ENCODE measurements around the gene RIMOC1. TPM values are rescaled to one million over a fixed set of nuclear protein-coding genes. Genes with fewer than 3 reads are reported as not detected.
A peak's percentile ranks its signal among the peaks of the same experiment; 100 is the strongest.

RIMOC1 gene
- total RNA-seq, 1 donor from 2014 or later: 47.7 TPM

DNA sequence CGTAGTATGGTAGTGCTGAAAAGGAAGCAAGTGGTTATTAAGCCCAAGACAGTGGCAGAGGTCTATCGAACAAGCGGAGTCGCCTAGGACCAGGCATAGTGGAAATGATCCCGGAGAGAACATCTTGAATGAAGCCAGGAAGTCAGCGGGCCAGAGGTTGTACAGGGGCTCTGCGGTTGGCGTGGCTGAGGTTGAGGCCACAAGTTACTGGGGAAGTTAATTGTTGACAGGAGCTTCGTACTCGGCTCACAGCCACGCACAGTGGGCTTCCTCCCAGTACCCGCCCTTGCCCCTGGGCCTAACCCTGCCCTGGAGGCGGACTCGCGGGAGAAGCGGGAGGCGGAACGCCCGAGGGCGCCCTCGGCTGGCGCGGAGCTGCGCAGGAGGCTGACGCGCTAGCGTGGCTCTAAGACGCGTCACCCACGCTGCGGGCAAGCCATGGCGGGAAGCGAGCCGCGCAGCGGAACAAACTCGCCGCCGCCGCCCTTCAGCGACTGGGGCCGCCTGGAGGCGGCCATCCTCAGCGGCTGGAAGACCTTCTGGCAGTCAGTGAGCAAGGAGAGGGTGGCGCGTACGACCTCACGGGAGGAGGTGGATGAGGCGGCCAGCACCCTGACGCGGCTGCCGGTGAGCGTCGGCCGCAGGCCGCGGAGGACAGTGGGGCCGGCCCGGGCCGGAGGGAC lies 20.9 kb downstream of the RIMOC1 start, which contains the start of gene FBXO4:
Gene FBXO4, plus strand, starts transcription at position 410 of the 683 bp plus-strand sequence. Its CDS starts 29 bp downstream, at position 439.
- Mint-ChIP-seq H3K27ac (ENCODE audit: unreplicated experiment) (peak within 1 kb of the TSS; percentile 96), H3K9me3 (no peaks in the 10 kb centered on the region), H3K36me3 (ENCODE audit: low read depth) (peaks cover 2% of the 10 kb centered on the region), H3K4me1 (peaks cover 14% of the 10 kb centered on the region), H3K27me3 (ENCODE audit: low read depth) (no peaks in the 10 kb centered on the region), H3K4me3 (peak within 1 kb of the TSS; percentile 81)
- peak; percentile 54 for TF ChIP-seq CTCF (conservative IDR thresholded peaks at IDR 0.05)
- peak; percentile 69 for DNase-seq (ENCODE audit: low read depth, low spot score)

DNA sequence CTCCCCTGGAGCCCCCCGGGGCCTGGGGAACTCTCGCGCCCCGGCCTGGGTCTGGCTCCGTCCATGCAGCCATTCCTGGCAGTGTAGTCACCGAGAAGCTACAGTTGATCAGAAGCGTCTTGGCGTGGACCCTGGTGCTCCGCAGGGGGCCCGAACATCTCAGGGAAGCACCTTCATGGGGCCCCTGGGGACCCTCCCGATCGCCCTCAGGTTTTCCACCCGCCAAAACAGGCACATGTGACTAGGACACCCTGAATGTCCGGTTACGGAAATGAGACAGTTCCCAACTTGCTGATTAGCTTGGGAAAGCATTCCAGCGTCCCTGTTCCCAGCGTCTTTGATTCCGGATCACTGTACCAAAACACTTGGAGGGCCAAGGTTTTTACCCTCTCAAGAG lies 21.4 kb downstream of the RIMOC1 start:
- peak; percentile 14 for DNase-seq (ENCODE audit: low read depth, low spot score)
- peak overlapping the region; percentile 81 for H3K4me3 Mint-ChIP-seq
- no peak for TF ChIP-seq CTCF (conservative IDR thresholded peaks at IDR 0.05)
- no peaks in the 10 kb centered on the region for H3K9me3 Mint-ChIP-seq
- H3K4me1 Mint-ChIP-seq: peaks cover 14% of the 10 kb centered on the region
- peak overlapping the region; percentile 63 for H3K27ac Mint-ChIP-seq (ENCODE audit: unreplicated experiment)
- no peaks in the 10 kb centered on the region for H3K27me3 Mint-ChIP-seq (ENCODE audit: low read depth)
- peaks cover 5% of the 10 kb centered on the region for H3K36me3 Mint-ChIP-seq (ENCODE audit: low read depth)

- H3K36me3 Mint-ChIP-seq (ENCODE audit: low read depth): peaks cover 13% of the 10 kb centered on the region
- H3K27me3 Mint-ChIP-seq (ENCODE audit: low read depth): no peaks in the 10 kb centered on the region
- DNase-seq (ENCODE audit: low read depth, low spot score): no peak
- H3K27ac Mint-ChIP-seq (ENCODE audit: unreplicated experiment): no peak overlapping the region
- H3K4me3 Mint-ChIP-seq: no peak overlapping the region
- H3K9me3 Mint-ChIP-seq: peaks cover 3% of the 10 kb centered on the region
- H3K4me1 Mint-ChIP-seq: peaks cover 14% of the 10 kb centered on the region
- no peak for TF ChIP-seq CTCF (conservative IDR thresholded peaks at IDR 0.05)
Observed at GRCh38 chr5:41927604-41928003, 23.5 kb downstream of the RIMOC1 start.

DNA sequence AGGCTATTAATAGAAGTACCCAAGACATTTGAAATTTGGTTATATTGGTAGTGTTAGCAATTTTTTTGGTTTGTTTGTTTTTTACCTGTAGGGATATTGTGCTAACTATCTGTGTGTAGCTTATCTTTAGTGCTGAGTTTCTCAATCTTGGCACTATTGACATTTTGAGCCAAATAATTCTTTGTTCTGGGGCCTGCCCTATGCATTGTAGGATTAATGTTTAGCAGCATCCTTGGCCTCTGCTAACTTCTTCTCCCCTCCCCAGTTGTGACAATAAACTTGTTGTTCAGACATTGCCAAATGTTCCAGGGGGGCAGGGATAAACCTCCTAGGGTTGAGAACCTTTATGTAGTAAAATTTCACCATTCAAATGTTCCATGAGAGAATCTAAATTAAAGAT lies 24.9 kb downstream of the RIMOC1 start:
- Mint-ChIP-seq H3K9me3 (peaks cover 3% of the 10 kb centered on the region), H3K27me3 (ENCODE audit: low read depth) (no peaks in the 10 kb centered on the region), H3K4me1 (peaks cover 14% of the 10 kb centered on the region), H3K36me3 (ENCODE audit: low read depth) (peaks cover 15% of the 10 kb centered on the region), H3K27ac (ENCODE audit: unreplicated experiment) (no peak overlapping the region), H3K4me3 (no peak overlapping the region)
- no peak for TF ChIP-seq CTCF (conservative IDR thresholded peaks at IDR 0.05)
- DNase-seq (ENCODE audit: low read depth, low spot score): no peak

GRCh38 chr5:41932770-41933169 lies 28.6 kb downstream of the RIMOC1 start:
- Mint-ChIP-seq H3K9me3 (peaks cover 3% of the 10 kb centered on the region), H3K4me1 (no peaks in the 10 kb centered on the region), H3K36me3 (ENCODE audit: low read depth) (peaks cover 15% of the 10 kb centered on the region), H3K27me3 (ENCODE audit: low read depth) (no peaks in the 10 kb centered on the region), H3K4me3 (no peak overlapping the region), H3K27ac (ENCODE audit: unreplicated experiment) (no peak overlapping the region)
- no peak for TF ChIP-seq CTCF (conservative IDR thresholded peaks at IDR 0.05)
- DNase-seq (ENCODE audit: low read depth, low spot score): no peak

Data from neural crest cell (in vitro differentiated cells).